ENCODE results near the gene SEC61G. TPM values are rescaled to one million over a fixed set of nuclear protein-coding genes. Genes with fewer than 3 reads are reported as not detected.

The SEC61G gene
- 106 and 107 TPM in 2 replicates for total RNA-seq
- long read RNA-seq, transcript SEC61G-201 (4 exons, 462 nt) = major isoform, 29 of 33 reads
- long read RNA-seq, partial matches to known transcripts = 0 of 33 reads
- long read RNA-seq, other reads (novel, unspliced or antisense) = 1 of 33 reads

DNA sequence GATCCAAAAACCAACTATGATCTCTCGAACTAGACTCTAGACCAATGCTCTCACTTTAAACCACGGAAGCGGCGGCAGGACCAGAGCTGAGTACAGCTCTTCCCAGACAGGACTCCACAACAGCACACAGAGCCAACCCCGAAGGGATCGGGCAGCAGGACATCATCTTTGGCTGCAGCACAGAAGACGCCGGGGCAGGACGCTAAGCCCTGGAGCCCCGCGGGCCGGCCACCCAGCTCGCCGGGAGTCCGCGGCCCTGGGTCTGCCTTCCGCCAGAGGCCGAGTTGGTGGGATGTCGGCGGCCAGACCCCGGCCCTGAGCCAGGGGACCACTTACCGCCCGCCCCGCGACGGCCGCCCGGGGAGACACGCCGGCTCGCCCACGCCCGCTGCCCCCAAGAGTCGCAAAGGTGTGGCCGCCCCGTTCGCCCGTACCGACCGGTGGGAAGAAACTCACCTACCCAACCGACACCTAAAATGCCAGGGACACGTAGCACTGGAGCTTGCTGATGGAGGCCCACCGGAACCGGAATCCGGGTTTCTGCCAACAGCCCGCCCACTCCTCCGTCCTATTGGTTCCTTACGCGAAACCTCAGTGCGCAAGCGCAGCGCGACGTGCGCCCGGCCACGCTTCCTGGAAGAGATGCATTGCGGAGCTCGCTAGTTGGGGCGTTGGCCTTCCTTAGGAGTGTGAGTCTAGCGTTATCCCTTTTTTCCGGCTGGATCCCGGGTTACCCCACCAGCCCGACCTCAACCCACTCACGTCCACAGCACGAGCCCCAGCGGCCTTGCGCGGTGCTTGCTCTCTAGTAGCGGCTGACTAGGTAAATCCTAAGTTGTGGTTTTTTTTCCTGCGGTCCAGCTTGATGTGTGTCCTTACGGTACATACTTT lies at the start of gene SEC61G:
Gene SEC61G, minus strand, starts transcription at position 510 of the 891 bp plus-strand sequence. CDS start 1,623 bp downstream, outside the sequence.
- Mint-ChIP-seq H3K9me3 (no peaks in the 10 kb centered on the region), H3K36me3 (ENCODE audit: low read depth) (peaks cover 2% of the 10 kb centered on the region)
- peak; percentile 90 for DNase-seq (ENCODE audit: low read depth, low spot score)

GRCh38 chr7:54802841-54803240 lies 43.8 kb upstream of the SEC61G start:
- no peak for DNase-seq (ENCODE audit: low read depth, low spot score)
- H3K4me3 Mint-ChIP-seq = no peak overlapping the region

More for the DNA sequence above, at the start of gene SEC61G:
- TF ChIP-seq CTCF (conservative IDR thresholded peaks at IDR 0.05) = no peak
- Mint-ChIP-seq H3K4me1 (peaks cover 22% of the 10 kb centered on the region), H3K27ac (ENCODE audit: unreplicated experiment) (peak within 1 kb of the TSS; percentile 93), H3K4me3 (peak within 1 kb of the TSS; percentile 98), H3K27me3 (ENCODE audit: low read depth) (peaks cover 19% of the 10 kb centered on the region)

GRCh38 chr7:54802114-54802513 lies 43.1 kb upstream of the SEC61G start:
- no peak for TF ChIP-seq CTCF (conservative IDR thresholded peaks at IDR 0.05)
- no peak overlapping the region for H3K27ac Mint-ChIP-seq (ENCODE audit: unreplicated experiment)
- H3K36me3 Mint-ChIP-seq (ENCODE audit: low read depth) = no peaks in the 10 kb centered on the region
- H3K4me1 Mint-ChIP-seq = no peaks in the 10 kb centered on the region
- H3K27me3 Mint-ChIP-seq (ENCODE audit: low read depth) = no peaks in the 10 kb centered on the region
- H3K9me3 Mint-ChIP-seq = no peaks in the 10 kb centered on the region
- no peak overlapping the region for H3K4me3 Mint-ChIP-seq
- no peak for DNase-seq (ENCODE audit: low read depth, low spot score)

More at GRCh38 chr7:54802841-54803240, 43.8 kb upstream of the SEC61G start:
- Mint-ChIP-seq H3K27ac (ENCODE audit: unreplicated experiment) (no peak overlapping the region), H3K27me3 (ENCODE audit: low read depth) (no peaks in the 10 kb centered on the region), H3K9me3 (no peaks in the 10 kb centered on the region), H3K36me3 (ENCODE audit: low read depth) (no peaks in the 10 kb centered on the region), H3K4me1 (no peaks in the 10 kb centered on the region)
- TF ChIP-seq CTCF (conservative IDR thresholded peaks at IDR 0.05) = no peak

GRCh38 chr7:54799792-54800191 lies 40.8 kb upstream of the SEC61G start:
- Mint-ChIP-seq H3K36me3 (ENCODE audit: low read depth) (no peaks in the 10 kb centered on the region), H3K27ac (ENCODE audit: unreplicated experiment) (no peak overlapping the region), H3K9me3 (no peaks in the 10 kb centered on the region), H3K27me3 (ENCODE audit: low read depth) (no peaks in the 10 kb centered on the region), H3K4me1 (no peaks in the 10 kb centered on the region), H3K4me3 (no peak overlapping the region)
- DNase-seq (ENCODE audit: low read depth, low spot score) = no peak
- TF ChIP-seq CTCF (conservative IDR thresholded peaks at IDR 0.05) = no peak

GRCh38 chr7:54798530-54798929 lies 39.5 kb upstream of the SEC61G start:
- Mint-ChIP-seq H3K4me1 (no peaks in the 10 kb centered on the region), H3K27ac (ENCODE audit: unreplicated experiment) (no peak overlapping the region), H3K4me3 (no peak overlapping the region)

More at GRCh38 chr7:54798530-54798929, 39.5 kb upstream of the SEC61G start:
- H3K36me3 Mint-ChIP-seq (ENCODE audit: low read depth) = no peaks in the 10 kb centered on the region
- H3K27me3 Mint-ChIP-seq (ENCODE audit: low read depth) = no peaks in the 10 kb centered on the region
- DNase-seq (ENCODE audit: low read depth, low spot score) = no peak
- H3K9me3 Mint-ChIP-seq = no peaks in the 10 kb centered on the region
- no peak for TF ChIP-seq CTCF (conservative IDR thresholded peaks at IDR 0.05)
